HG02870 (cell line): ENCODE results near the gene HMOX2.

Experiments
- ATAC-seq: cut with Tn5 transposase; IDR thresholded peaks from one replicate; pipeline ENCODE4 v1.9.1; 2021; ENCODE audit warnings: mild to moderate bottlenecking, moderate library complexity; ENCODE audit not compliant: unreplicated experiment

HMOX2 gene

DNA sequence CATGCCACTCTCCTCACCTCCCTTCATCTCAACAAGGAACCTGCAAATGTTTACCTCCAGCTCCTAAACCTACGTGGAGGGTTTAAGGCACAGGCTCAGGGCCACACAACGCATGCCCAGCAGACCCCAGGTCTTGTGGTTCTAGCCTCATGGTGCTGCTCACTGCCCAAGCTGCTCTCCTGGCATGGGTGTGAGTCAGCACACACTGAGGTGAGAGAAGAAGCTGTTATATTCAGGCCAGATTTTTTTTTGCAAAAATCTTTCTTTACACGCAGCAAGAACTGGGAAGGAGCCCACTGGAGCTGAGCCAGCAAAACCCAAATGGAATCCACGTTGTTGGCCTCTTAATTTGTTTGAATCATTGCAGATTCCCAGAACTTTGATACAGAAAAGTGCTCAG is 74.4 kb downstream of the HMOX2 start:
- no peak for ATAC-seq

DNA sequence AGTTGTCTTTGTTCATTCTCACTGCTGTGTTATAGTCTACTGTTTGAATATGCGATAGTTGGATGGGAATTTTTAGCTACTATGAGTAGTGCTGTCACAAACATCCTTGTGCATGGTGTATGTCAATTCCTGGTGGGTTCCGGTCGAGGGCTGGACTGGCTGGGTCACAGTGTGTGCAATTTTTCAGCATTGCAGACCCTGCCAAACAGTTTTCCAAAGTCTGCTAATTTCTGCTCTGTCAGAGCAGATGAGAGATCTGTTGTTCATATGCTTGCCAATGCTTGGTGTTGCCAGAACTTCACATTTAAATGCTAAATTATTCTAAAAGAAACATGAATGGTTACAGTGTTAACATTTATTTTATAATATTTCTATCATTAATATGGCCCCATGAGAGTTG is 76.3 kb downstream of the HMOX2 start:
- no peak for ATAC-seq

DNA sequence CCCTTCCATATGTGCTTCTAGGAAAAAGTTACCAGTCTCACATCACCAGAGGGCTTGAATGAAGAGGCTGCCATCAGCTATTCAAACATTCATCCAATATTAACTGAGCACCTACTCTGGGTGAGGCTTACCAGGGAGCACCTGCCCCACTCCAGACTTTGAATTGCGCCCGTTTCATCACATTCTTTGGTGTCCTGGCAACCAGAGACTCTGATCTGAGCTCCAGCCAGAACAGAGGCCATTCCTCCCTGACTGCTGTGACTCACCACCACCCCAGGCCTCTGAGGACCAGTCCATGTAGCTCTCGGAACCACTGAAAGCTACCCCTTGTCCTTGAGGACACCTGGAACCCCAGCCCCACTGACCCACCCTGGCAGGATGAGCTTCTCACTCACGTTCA is 79.9 kb downstream of the HMOX2 start, which contains the start of gene C16orf96:
Gene C16orf96, plus strand, starts transcription at position 229 of the 400 bp plus-strand sequence. Its CDS starts 150 bp downstream, at position 379.
- no peak for ATAC-seq

DNA sequence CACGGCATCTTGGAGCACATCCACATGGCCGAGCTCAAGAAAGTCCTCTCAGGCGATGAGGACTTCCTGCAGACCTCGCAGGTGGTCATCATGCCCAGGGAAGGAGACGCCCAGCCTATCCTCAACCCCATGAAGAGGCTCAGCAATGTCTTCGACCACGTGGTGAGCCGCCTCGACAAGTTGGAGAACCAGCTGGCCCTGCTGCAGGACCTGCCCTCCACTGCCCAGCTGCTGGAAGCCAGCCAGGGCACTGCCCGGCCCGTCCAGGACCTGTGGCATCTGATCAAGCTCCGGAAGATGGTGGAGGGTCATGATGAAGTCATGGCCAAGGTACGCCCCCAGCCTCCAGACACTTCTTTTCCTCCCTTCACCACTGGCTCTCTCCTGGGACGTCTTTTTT is 80.4 kb downstream of the HMOX2 start:
- ATAC-seq: no peak

DNA sequence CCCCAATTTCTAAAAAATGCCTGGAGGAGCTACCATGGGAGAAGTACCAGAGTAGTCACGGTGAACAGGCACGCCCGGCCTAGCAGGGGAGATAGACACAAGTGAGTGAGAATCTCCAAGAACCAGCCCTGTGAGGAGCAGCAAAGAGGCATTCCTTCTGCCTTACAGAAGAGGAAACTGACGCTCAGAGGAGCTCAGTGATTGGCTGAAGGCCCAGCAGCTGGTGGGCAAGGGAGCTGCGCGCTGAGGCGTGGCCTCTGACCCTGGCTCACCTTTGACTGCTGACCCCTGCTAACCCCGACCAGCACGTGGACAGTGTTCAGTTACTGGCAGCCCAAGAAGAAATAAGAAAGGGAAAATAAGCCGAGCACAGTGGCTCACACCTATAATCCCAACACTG is 81.8 kb downstream of the HMOX2 start:
- ATAC-seq: no peak
